SK-N-MC (cell line): Measurements from ENCODE around the gene CD40.

Source experiments
- DNase-seq: peaks from one replicate; pipeline ENCODE4 v3.0.0-alpha.2; 2011; ENCODE audit warnings: low read depth, low spot score
- H3K27ac ChIP-seq: fragments of 200-600 bp; sonication (generic); 2 replicates; pipeline ENCODE4 v1.5.1; 2016; ENCODE audit warnings: mixed run types
- H3K36me3 ChIP-seq: fragments of 200-600 bp; sonication (generic); 2 replicates; pipeline ENCODE4 v1.6.1; 2017; ENCODE audit warnings: antibody characterized with exemption, low read length, mixed read lengths; ENCODE audit not compliant: insufficient read depth
- H3K4me3 ChIP-seq: fragments of 200-600 bp; sonication (generic); 2 replicates; pipeline ENCODE4 v1.5.1; 2016
- H3K9ac ChIP-seq: fragments of 200-600 bp; sonication (generic); 2 replicates; pipeline ENCODE4 v1.8.0; 2017; ENCODE audit warnings: mixed run types, mixed read lengths; ENCODE audit not compliant: insufficient read length
- H3K9me3 ChIP-seq: fragments of 200-600 bp; sonication (generic); 2 replicates; pipeline ENCODE4 v1.6.1; 2017; ENCODE audit warnings: low read depth, mild to moderate bottlenecking, antibody characterized with exemption, low read length, moderate library complexity, mixed read lengths
- EZH2 ChIP-seq: fragments of 200-600 bp; sonication (generic); IDR thresholded peaks from one replicate; pipeline ENCODE4 v1.6.1; 2017; ENCODE audit warnings: antibody characterized with exemption
- FOXP2 ChIP-seq: optimal IDR thresholded peaks from 2 replicates; pipeline ENCODE3; 2011; ENCODE audit warnings: mild to moderate bottlenecking, moderate library complexity; ENCODE audit not compliant: insufficient read depth; ENCODE audit errors: extremely low read length, control extremely low read depth
- POLR2AphosphoS5 ChIP-seq: IDR thresholded peaks from 2 replicates; pipeline ENCODE4 v1.6.1; 2012; ENCODE audit warnings: mild to moderate bottlenecking, low read depth, low read length, borderline replicate concordance

CD40 gene

GRCh38 chr20:46081074-46081473 lies 37.0 kb upstream of the CD40 start:
- peaks cover 20% of the 10 kb centered on the region for H3K36me3 ChIP-seq
- no peak for DNase-seq
- TF ChIP-seq FOXP2, result no peak
- no peak for TF ChIP-seq EZH2
- no peak for TF ChIP-seq POLR2AphosphoS5

GRCh38 chr20:46083101-46083500 lies 35.0 kb upstream of the CD40 start:
- no peak overlapping the region for H3K4me3 ChIP-seq
- no peak overlapping the region for H3K9ac ChIP-seq
- TF ChIP-seq FOXP2 (no peak), POLR2AphosphoS5 (no peak), EZH2 (no peak)
- no peaks in the 10 kb centered on the region for H3K9me3 ChIP-seq
- H3K36me3 ChIP-seq, result peaks cover 14% of the 10 kb centered on the region
- H3K27ac ChIP-seq, result no peak overlapping the region
- no peak for DNase-seq

More at GRCh38 chr20:46081074-46081473, 37.0 kb upstream of the CD40 start:
- Histone ChIP-seq H3K4me3 (no peak overlapping the region), H3K27ac (no peak overlapping the region), H3K9ac (no peak overlapping the region), H3K9me3 (no peaks in the 10 kb centered on the region)

- DNase-seq, result no peak
- Histone ChIP-seq H3K36me3 (peaks cover 9% of the 10 kb centered on the region), H3K27ac (no peak overlapping the region), H3K9me3 (no peaks in the 10 kb centered on the region), H3K4me3 (no peak overlapping the region), H3K9ac (no peak overlapping the region)
- no peak for TF ChIP-seq EZH2
- TF ChIP-seq POLR2AphosphoS5, result no peak
- no peak for TF ChIP-seq FOXP2
These were observed 34.5 kb upstream of the CD40 start for GRCh38 chr20:46083531-46084061.

- Histone ChIP-seq H3K27ac (no peak overlapping the region), H3K9ac (no peak overlapping the region), H3K9me3 (no peaks in the 10 kb centered on the region), H3K36me3 (no peaks in the 10 kb centered on the region; the same call in 1 of the 2 replicates), H3K4me3 (no peak overlapping the region)
- no peak for DNase-seq
- TF ChIP-seq POLR2AphosphoS5 (no peak), FOXP2 (no peak), EZH2 (no peak)
These were observed 33.3 kb upstream of the CD40 start for GRCh38 chr20:46084805-46085178.

- Histone ChIP-seq H3K9ac (no peak overlapping the region), H3K27ac (no peak overlapping the region), H3K9me3 (no peaks in the 10 kb centered on the region), H3K4me3 (peak overlapping the region; percentile 34; the same call in 1 of the 2 replicates), H3K36me3 (no peaks in the 10 kb centered on the region; the same call in 1 of the 2 replicates)
- TF ChIP-seq POLR2AphosphoS5 (no peak), EZH2 (no peak), FOXP2 (no peak)
- no peak for DNase-seq
These were observed 32.8 kb upstream of the CD40 start for GRCh38 chr20:46085179-46085851.

- TF ChIP-seq POLR2AphosphoS5 (no peak), EZH2 (no peak), FOXP2 (no peak)
- Histone ChIP-seq H3K27ac (no peak overlapping the region), H3K9me3 (no peaks in the 10 kb centered on the region), H3K4me3 (peak overlapping the region; percentile 25; the same call in 1 of the 2 replicates), H3K9ac (no peak overlapping the region), H3K36me3 (no peaks in the 10 kb centered on the region; the same call in 1 of the 2 replicates)
- DNase-seq, result no peak
These were observed 31.0 kb upstream of the CD40 start for GRCh38 chr20:46087161-46087560.

GRCh38 chr20:46088409-46089166 lies 29.5 kb upstream of the CD40 start:
- peak overlapping the region; percentile 54; the same call in 1 of the 2 replicates for H3K27ac ChIP-seq
- TF ChIP-seq POLR2AphosphoS5, result 0 out of 2 replicates have a peak, but pooled peaks have one; percentile 5
- TF ChIP-seq FOXP2, result no peak
- H3K36me3 ChIP-seq, result no peaks in the 10 kb centered on the region; the same call in 1 of the 2 replicates
- no peaks in the 10 kb centered on the region for H3K9me3 ChIP-seq
- H3K4me3 ChIP-seq, result peak overlapping the region; percentile 98
- H3K9ac ChIP-seq, result peak overlapping the region; percentile 98
- DNase-seq, result no peak

GRCh38 chr20:46089167-46089416 lies 29.0 kb upstream of the CD40 start:
- H3K27ac ChIP-seq, result peak overlapping the region; percentile 92; the same call in 1 of the 2 replicates
- H3K36me3 ChIP-seq, result no peaks in the 10 kb centered on the region; the same call in 1 of the 2 replicates
- DNase-seq, result no peak
- peak overlapping the region; percentile 98 for H3K4me3 ChIP-seq
- peak overlapping the region; percentile 98 for H3K9ac ChIP-seq
- TF ChIP-seq EZH2 (no peak), FOXP2 (no peak), POLR2AphosphoS5 (no peak)
- H3K9me3 ChIP-seq, result no peaks in the 10 kb centered on the region
